Fibroblast of lung (primary cell): ENCODE data around the gene VPS36.

Experiments used
- EZH2 ChIP-seq: IDR thresholded peaks from 2 replicates; pipeline ENCODE4 v1.5.1; 2012; ENCODE audit warnings: low read length, control low read depth, mild to moderate bottlenecking; ENCODE audit errors: missing control alignments
- TF ChIP-seq, protein P1 (sequence below), 2 donors: IDR thresholded peaks in 1 of 2; conservative IDR thresholded peaks in 1 of 2; 1 replicate in 1 of 2; 2 replicates in 1 of 2; pipeline ENCODE4 v1.5.1; 2011 to 2012; ENCODE audit warnings: low read length in 2 of 2, control low read depth in 1 of 2, inconsistent platforms in 1 of 2, low read depth in 1 of 2, mild to moderate bottlenecking in 1 of 2

DNA sequence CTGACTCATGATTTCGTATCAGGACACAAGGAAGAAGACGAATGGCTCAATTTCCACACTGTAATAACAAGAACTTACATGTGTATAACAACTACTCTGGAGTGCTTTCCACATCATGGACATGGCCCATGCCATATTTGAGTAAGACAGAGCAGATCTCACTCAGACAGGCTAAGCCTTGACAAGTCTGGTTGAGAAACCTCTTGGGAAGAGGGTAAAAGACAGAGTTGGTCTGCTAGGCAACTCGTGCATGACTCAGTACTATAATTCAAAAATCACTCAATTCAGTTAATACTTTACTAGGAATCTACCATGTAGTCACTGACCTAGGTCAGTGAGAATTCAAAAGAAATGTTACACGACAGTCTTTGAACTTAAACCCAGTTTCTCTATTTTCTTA is 38.8 kb downstream of the VPS36 start:
- TF ChIP-seq, protein P1, sequence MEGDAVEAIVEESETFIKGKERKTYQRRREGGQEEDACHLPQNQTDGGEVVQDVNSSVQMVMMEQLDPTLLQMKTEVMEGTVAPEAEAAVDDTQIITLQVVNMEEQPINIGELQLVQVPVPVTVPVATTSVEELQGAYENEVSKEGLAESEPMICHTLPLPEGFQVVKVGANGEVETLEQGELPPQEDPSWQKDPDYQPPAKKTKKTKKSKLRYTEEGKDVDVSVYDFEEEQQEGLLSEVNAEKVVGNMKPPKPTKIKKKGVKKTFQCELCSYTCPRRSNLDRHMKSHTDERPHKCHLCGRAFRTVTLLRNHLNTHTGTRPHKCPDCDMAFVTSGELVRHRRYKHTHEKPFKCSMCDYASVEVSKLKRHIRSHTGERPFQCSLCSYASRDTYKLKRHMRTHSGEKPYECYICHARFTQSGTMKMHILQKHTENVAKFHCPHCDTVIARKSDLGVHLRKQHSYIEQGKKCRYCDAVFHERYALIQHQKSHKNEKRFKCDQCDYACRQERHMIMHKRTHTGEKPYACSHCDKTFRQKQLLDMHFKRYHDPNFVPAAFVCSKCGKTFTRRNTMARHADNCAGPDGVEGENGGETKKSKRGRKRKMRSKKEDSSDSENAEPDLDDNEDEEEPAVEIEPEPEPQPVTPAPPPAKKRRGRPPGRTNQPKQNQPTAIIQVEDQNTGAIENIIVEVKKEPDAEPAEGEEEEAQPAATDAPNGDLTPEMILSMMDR (conservative IDR thresholded peaks at IDR 0.05 in 1 of 2, IDR thresholded peaks at IDR 0.05 in 1 of 2; ENCODE audit: low read depth in 1 of 2, low read length in 2 of 2) = no peak
- no peak for TF ChIP-seq EZH2
